Hematopoietic multipotent progenitor cell treated with erythropoietin and hydrocortisone succinate and interleukin-3 and kit ligand, for 4 days (in vitro differentiated cells): ENCODE measurements around the gene IL22RA1.
A peak's percentile ranks its signal among the peaks of the same experiment; 100 is the strongest.

Source experiments
- DNase-seq: peaks from one replicate; pipeline ENCODE4 v3.0.0-alpha.2; 2015

Gene IL22RA1

DNA sequence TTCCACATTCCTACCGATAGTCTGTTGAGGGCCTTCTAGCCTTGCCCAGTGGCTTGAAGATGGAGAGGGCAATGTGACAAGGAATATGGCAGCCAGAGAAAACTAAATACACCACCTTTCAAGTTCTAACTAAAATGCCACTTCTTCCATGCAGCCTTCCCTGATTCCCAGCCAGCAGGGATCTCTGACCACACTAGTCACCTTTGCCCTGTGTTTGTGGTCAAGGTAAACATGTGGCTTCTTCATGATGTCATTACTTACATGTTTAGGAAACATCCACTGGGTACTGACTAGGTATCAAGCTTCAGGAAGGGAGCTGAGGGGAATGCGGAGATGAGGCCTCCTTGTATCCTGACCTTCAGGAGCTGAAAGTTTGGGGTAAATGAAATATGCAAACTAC lies 22.6 kb upstream of the IL22RA1 start:
- no peak for DNase-seq

- DNase-seq, result no peak
Observed at GRCh38 chr1:24164004-24164403, 21.1 kb upstream of the IL22RA1 start.

- DNase-seq, result peak; percentile 24
Observed at GRCh38 chr1:24162201-24162600, 19.3 kb upstream of the IL22RA1 start.

DNA sequence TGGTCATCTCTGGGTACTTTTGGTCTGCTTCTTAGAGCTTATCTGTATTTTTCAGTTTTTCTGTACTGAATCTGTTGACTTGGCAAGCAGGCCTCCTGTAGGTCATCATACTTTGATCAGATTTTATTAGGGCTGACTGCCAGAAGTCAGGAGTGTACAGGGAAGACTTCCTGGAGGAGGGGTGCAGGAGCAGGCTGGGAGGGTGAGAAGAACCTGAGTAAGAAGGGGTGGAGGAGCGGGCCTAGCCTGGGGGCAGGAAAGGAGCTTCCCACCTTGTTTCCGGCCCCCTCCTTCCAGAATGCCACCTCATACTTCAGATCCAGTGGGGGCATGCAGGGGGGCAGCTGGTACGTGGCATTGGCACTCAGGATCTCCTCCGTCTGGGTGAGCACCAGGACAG lies 18.3 kb upstream of the IL22RA1 start:
- DNase-seq, result no peak

GRCh38 chr1:24159366-24159765 lies 16.4 kb upstream of the IL22RA1 start:
- no peak for DNase-seq

- no peak for DNase-seq
Observed at GRCh38 chr1:24157918-24158481, 15.1 kb upstream of the IL22RA1 start.

DNA sequence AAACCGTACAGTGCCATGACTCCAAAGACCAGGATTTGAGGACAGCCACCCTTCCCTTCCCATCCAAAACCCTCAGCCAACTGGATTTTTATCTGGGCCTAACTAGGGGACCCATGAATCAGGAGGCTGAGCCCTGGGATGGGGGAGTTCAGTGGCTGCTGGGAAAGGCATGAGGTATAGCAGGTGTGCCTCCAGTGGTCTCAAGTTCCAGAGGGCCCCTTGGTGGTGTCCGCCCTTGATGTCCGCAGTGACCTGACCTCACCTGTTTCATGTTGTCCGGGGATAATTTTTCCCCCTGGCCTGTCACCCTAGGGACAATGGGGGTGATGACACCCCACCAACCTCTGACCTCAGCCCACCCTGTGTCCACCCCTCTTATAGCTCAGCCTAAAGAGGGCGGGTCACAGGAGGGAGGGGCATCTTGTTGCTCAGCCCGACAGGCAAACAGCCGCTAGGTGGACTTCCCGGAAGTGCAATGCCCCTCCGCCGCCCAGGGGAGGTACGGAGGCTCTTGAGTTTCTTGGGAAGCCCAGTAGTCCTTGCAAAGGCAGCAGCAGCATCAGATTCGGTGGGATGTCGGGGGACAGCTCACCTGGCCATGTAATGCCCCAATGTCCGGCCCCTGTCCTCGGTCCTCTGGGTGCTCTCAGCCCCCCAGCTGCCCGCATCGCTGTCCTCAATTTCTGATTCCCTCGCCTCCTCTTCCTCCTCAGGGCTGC lies 13.8 kb upstream of the IL22RA1 start:
- no peak for DNase-seq

- peak; percentile 42 for DNase-seq
Observed at GRCh38 chr1:24155011-24155782, 12.3 kb upstream of the IL22RA1 start.

- DNase-seq, result no peak
Observed at GRCh38 chr1:24154215-24154614, 11.3 kb upstream of the IL22RA1 start.

DNA sequence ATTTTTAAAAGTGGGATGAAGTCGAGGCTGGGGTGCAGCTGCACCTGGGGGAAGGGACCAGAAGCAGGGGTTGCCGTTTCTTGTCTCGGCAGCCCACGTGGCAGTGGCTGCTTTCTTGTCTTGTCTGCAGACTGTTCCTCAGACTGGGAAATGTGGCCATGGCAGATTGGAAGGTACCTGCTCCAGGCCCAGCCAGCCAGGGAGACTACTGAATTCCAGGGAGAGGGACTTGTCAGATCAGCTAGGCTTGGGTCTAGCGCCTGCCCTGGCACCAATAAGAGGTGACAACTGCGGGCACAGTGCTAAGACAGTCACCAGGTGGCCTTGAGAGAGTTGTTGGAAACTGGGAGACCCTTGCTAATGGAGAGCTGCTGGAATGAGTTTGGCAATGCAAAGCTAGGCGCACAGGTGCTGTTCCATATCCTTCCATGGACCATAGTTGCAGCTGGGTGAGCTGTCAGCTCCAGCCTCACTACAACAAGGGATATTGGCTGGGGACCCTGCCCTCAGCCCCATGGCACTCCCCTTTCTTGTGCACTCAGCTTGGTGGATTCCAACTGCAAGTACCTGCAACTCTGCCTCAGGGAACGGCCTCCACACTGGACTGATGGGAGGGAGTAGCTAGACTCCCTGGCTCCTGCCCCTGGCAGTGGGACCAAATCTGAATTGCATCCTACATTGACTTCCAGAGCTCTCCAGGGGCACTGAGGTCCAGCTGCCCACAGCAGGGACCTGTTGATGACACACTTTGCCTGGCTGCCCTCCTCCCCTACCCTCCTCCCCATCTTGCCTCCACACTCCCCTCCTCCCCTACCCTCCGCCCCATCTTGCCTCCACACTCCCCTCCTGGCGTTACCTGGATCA lies 9.9 kb upstream of the IL22RA1 start:
- DNase-seq, result no peak

DNA sequence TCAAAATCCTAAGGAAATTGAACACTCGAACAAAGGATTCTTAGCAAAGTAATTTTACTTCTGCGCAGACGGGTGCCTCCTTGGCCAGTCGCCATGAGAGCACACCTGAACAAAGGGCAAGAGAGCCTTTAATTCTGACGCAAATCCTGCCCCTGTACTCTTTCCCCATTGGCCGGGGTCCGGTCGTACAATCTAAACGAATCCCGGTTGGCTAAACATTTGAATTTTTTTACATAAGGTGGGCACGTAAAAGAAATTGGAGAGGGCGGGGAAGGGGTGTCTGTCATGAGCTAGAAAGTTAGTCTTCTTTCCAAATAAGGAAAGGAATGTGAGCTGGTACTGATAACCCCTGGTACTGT lies 8.2 kb upstream of the IL22RA1 start:
- DNase-seq, result no peak

DNA sequence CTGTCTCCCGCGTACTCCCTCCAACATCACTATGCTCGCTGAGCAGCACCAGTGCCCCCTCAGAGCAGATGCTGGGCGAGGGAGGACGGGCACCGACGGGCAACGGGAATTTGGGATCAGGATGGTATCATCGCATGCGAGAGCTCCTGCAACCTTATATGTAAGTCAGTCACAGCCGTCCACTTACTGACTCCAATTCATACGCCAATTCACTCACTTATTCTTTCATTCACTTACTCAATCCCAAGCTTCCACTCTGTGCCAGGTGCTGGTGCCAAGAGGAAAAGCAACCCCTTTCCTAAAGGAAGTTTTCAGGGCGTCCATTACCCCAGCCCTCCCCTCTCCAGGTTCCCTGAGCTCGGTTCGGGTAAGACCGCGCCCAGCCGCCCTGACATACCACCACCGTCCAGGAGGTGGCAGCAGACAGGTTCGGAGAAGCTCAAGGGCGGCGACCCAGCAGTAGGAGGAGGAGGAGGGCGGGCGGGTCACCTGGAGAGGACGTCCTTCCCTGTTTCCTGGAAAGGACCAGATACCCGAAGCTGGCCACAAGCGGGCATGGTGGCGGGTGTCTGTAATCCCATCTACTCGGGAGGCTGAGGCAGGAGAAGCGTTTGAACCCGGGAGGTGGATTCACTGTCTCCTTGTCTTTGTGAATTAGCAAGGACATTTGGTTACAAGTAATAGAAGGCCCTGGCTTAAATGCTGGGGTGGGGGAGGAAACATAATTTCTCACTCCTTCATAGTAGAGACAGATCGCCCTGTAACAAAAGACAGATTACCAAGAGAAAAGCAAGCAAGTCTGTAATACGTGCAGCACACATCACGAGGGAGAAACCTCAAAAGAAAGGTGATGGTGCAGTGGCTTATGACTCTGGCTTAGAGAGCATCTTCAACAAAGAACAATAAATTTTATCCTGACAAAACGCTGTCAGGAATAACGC lies 7.6 kb upstream of the IL22RA1 start:
- peak; percentile 88 for DNase-seq

DNA sequence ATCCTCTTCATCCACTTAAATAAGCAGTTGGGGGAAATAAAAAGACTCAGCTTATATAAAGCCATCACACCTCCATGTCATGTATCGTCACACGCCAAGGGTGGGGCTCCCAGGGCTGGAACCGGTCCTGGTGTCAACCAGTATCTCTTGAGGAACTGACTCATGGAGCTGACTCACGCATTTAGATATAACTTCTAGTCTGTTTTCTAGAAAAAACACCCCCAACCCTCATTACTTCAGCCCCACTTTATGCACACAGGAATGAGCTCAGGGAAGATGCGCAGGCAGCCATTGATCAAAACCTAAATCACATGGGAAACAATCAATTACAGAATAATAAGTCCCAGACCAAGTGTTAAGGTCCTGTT lies 6.9 kb upstream of the IL22RA1 start:
- peak; percentile 66 for DNase-seq

- DNase-seq, result no peak
Observed at GRCh38 chr1:24147816-24148215, 4.9 kb upstream of the IL22RA1 start.

- DNase-seq, result no peak
Observed at GRCh38 chr1:24147194-24147593, 4.3 kb upstream of the IL22RA1 start.

GRCh38 chr1:24141311-24141997 lies 1.5 kb downstream of the IL22RA1 start:
- no peak for DNase-seq

- no peak for DNase-seq
Observed at GRCh38 chr1:24140741-24141181, 2.2 kb downstream of the IL22RA1 start.

- DNase-seq, result no peak
Observed at GRCh38 chr1:24139841-24140425, 3.0 kb downstream of the IL22RA1 start.

DNA sequence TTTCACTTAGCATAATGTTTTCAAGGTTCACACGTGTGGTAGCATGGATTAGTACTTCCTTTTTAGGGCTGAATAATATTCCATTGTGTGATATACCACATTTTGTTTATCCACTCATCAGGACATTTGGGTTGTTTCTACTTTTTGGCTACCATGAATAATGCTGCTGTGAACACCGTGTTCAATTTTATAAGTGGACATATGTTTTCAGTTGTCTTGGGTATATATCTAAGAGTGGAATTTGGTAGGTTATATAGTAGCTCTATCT lies 3.8 kb downstream of the IL22RA1 start:
- no peak for DNase-seq

- DNase-seq, result no peak
Observed at GRCh38 chr1:24138476-24139221, 4.3 kb downstream of the IL22RA1 start.
